GM19438 (cell line): ENCODE measurements around the gene NEK9.
"Not testable (repeated sequence)": the region's sequence is repeated elsewhere in the genome, so short reads cannot be mapped to it uniquely, and the experiment has no call there.

ENCODE experiments used
- ATAC-seq: cut with Tn5 transposase; IDR thresholded peaks from one replicate; pipeline ENCODE4 v1.9.1; 2021; ENCODE audit warnings: low read depth; ENCODE audit not compliant: unreplicated experiment

The NEK9 gene

DNA sequence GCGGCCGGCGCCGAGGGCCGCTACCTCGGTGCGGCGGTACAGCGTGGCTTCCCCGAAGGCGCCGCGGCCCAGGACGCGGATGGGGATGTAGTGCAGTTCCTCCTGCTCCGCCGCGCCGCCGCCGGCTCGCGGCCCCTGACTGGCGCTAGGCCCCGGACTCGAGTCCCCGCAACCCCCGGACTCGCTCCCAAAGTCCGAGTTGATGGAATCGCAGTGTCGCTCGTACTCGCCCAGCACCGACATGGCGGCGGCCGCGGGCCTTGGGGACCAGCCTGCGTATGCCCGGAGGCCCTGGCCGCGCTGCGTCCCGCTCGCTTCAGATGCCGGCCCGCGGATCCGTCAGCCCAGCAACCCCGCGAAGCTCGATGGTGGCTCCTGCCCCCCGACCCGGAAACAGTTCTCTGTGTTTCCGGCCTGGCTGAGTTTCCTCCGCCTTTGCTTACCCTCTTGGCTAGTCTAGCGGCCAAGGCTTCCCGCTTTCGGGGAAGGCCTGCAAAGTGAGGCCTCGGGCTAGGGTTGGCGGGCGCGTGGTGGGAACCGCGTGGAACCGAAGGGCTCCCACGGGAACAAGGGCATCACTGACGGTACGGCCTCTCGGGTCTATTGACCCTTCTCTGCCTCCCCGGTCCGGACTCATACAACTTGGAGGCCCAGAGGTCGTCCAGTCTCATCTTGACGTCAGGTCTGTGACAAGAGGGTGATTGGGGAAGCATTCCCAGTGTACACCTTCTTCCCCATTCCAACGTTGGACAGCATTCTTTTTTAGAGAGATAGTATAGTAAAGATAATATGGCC lies at the start of gene NEK9:
NEK9 (minus strand) TSS at position 370 of the 795 bp plus-strand sequence; CDS start at position 243, 127 bp downstream.
- ATAC-seq, result peak; percentile 89

DNA sequence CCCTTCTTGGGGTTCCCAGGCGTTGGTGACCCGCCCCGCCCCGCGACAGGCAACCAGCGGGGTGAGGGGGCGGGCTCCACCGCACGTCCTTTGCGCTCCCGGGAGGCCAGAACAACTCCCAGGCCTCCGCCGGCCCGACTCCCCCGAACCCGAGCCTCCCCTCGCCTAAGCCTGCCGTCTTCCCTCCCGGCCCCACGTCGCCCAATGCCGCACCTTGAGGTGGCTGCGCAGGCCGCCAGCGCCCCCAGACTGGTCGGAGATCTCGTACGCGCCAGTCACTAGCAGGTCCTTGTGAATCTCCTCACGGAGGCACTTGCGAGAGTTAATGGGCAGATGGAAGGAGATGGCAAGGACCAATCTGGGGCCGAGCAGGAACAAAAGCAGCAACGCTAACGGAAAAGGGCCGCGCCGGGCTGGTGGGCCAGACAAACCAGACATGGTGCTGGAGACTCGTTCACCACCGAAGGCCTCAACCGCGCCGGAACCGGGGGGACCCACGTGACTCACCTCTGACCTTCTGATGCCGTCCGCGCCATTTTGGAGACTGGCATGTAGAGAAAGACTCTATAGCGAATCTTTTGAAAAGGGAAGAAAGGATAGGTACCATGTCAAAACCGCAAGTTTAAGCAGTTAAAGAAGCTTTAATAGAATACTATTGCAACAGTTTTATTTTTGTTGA lies 49.4 kb upstream of the NEK9 start, which contains the start of gene TMED10:
TMED10 (minus strand) TSS at position 471 of the 679 bp plus-strand sequence; CDS start at position 438, 33 bp downstream.
- ATAC-seq, result peak; percentile 73

DNA sequence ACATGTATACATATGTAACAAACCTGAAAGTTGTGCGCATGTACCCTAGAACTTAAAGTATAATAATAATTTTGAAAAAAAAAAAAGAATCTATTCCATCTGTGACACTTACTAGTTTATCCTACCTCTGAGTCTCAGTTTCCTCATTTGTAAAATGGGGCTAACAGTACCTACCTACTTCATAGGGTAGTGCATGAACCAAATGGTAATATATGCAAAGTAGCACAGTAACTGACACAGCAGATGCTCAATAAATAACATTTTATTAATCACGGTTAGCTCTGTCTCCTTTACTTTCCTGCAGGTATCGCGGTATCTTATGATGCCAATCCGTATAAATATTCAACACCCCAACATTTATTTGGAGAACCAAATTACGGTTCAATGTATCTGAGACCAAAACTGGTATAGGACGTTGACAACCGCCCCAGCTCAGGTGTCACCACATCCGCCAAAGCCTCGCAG lies 48.9 kb upstream of the NEK9 start:
- ATAC-seq, result no peak

DNA sequence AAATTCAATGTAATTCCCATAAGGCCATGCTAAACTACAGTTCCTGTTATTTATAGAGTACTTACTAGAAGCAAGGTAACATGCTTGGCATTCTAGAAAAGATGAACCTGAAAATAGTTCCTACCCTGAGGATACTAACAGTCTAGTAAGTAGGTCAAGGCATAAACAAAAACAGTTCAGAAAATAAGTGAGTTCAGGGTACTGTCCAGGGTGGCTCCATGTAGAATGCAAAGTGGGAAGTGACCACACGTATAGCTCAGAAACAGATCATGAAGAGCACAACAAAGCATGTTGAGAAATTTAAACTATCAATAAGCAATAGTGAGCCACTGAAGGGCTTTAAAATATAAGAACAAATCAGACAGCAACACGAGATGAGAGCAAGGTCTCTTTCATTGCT lies 47.2 kb upstream of the NEK9 start:
- ATAC-seq, result no peak

DNA sequence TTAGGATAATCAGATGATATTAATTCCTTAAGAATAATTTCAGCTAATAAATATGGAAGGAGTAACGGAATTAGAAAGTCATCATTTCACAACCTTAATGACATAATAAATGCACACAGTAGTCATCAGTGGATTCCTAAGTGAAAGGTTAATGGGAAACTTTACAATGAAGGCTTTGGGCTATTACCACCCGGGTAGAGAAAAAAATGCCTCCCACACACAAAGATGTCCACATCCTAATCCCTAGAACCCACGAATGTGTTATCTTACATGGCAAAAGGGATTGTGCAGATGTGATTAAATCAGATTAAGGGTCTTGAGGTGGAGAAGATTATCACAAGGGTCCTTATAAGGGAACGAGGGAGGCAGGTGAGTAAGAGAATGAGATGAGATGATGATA lies 43.9 kb upstream of the NEK9 start:
- ATAC-seq, result no peak

DNA sequence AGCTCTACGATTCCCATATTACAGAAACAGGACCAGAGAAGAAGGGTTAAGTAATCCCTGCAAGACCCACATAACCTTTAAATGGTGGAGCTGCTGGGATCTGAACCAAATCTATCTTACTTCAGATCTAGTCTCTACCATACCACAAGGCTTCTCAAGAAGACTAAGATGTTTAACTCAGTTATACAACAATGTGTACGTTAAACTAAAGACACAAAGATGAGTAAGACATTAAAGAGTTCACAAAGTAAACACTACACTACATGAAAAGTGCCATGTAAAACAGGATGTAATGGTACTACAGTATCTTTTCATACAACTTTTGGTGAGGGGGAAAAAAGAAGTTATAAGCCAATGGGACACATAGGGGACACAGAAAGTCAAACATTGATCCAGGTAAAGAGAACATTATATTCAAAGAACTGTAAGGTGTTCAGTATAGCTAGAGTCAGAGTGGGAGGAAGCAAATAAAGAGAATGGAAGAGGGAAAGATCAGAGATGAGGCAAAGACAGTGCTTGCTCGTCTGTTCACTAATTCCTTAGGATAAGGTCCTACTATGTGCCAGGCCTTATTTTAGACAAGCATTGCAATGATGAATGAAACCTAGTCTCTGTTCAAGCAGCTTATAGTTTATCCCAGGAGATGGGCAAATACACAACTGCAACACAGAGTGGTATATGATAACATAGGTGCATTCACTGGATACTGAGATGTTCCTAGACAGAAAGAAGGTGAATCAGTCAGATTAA lies 41.9 kb upstream of the NEK9 start:
- no peak for ATAC-seq

DNA sequence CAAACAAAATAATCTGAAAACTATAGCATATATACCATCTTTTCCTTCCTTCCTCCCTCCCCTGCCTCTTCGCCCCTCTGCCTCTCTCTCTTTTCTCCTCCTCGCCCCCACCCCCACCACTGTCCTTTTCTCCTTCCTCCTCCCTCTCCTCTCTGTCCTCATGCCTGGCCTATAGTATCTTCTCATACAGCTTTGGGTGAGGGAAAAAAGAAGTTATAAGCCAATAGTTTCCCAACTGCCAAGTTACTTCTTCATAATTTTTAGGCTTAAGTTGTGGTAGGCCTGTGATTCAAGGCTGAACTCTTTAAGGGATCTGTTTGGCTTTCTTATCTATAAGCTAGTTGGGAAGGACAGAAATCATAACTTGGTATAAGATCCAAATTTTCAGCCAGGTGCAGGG lies 40.5 kb upstream of the NEK9 start:
- ATAC-seq, result no peak

DNA sequence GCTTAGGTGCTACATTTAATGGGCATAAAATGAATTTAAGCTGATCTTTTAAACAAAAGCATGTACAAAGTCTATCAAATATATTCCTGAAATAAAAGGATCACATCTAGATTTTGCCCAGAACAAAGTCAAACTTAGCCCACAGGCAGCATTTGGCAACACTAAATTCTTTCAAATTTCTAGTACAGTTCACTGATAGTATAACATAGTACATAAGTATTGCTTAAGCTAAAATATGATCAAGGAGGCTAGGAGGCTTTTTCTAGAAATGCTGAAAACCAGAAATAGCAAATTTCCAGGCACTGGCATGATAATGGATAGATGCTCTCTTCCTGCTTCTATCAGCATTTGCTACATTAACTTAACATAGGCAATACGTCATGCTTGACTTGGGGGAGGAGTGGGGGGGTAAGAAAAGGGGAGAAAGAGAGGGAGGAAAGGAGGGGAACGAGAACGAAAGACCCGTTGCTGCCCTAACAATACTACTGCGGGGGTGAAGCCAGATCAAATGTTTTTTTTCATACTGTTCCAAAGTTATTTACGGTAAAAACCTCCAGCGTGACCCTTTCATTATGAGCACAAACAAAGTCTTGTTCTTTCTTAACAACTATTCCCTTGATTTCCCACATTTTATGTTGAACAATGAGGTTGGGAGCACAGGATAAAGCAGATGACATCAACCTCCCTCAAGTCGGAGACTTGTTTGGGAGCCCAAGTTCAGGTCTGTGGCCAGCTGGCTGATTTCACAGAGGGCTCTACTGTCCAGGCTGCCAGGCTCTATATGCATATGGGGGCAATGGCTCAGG lies 38.9 kb upstream of the NEK9 start:
- no peak for ATAC-seq

DNA sequence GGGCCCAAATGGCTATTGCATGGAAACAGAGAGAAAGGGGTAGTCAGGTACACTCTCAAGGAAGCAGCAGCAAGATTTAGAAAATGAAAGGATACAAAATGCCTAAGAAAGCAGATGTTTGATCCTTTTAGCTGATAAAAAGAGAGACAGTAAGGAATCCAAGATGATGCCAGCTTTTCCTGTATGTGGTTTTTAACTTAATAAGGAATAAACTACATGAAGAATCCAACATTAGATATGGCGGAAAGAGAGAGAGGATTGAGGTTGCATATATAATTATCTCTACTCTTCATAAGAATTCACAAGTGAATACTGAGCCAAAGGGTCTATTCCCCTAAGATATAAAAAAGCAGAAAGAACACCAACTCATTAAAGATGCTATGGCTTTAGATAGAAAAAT lies 38.0 kb upstream of the NEK9 start:
- no peak for ATAC-seq

DNA sequence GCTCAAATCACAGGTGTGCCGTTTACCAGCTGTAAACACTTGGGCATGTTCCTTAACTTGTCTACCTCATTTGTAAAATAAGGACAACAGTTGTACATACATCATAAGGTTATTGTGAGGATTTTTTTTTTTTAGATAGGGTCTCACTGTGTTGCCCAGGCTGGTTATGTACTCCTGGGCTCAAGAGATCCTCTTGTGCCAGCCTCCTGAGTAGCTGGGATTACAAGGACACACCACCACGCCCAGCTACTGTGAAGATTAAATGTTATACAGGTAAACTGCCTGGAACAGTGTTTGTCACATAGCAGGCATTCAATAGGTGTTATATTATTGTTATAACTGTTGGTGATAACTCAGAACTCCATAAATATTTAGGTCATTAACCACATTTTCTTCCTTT lies 36.8 kb upstream of the NEK9 start:
- no peak for ATAC-seq

DNA sequence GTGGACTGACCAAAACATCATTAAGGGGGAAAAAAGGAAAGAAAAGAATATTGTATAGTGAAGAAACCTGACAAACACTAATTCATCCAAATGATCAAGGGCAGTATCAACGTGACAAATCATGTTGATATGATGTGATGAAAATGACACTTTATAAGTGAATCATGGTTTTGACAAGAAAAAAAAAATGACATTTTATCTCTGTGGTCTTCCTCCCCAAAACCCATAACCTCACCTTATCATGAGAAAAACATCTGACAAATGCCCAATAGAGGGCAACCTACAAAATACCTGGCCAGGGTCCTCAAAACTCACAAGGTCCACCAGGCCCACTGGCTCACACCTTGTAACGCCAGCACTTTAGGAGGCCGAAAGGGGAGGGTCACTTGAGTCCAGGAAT lies 35.8 kb upstream of the NEK9 start:
- no peak for ATAC-seq

DNA sequence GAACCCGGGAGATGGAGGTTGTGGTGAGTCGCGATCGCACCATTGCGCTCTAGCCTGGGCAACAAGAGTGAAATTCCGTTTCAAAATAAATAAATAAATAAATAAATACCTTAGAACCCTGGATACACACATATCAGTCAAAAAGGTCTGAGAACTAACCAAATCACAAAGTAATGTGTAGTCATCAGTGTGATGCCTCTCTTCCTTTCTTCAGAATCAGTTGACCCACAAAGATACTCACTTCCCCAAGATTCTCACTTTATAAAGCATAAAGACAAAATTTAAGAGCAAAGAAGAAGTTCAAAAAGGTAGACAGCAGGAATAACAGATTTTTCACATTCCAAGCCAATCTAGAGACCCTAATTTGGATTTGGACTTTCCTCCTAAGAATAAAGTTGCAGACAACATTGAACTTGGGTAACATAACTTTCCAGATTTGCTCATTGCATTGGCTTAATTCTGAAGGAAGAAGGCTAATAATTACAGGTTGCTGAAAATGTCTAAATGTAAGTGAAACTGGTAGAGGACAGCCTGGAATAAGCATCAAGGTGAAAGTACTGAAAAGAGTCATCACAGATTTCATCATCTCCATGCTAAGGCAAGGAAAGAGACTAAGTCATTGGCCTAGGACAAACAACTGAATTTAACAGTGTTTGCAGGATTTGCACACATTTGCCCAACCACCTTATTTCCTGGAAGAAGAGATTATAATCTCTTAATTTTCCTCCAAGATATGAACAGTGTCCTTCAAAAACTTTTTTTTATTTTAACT lies 32.2 kb upstream of the NEK9 start:
- peak; percentile 80 for ATAC-seq

DNA sequence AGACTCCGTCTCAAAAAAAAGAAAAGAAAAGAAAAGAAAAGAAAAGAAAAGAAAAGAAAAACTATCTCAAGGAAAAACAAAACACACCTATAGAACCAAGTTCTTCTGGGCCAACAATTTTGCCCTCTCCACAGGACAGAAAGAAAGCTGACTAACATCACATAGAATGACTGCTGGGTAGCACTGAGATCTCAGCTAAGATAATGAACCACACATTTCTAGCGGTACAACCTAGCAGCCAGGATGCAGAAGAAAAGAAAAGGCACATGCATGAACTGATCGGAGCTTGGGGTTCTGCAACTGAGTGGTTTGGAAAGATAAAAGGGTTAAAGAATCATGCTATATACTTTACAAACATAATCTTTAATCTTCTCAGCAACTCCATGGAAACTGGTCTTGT lies 30.1 kb upstream of the NEK9 start:
- no peak for ATAC-seq

DNA sequence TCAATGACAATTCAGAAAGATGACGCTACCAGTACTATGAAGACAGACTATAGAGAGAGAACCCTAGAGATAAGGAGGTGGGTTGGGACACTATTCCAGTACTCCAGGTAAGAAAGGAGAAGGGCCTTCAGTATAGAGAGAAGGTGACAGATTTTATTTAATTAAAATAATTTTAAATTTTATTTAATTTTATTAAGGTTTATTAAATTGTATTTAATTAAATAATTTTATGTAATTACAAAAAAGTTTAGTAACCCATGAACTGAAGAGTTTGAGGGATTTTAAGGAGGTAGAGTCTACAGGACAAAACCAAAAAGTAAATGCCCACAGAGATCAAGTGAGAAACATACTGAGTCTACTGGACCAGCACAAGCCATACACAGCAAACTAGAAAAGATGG lies 29.3 kb upstream of the NEK9 start:
- ATAC-seq, result no peak

DNA sequence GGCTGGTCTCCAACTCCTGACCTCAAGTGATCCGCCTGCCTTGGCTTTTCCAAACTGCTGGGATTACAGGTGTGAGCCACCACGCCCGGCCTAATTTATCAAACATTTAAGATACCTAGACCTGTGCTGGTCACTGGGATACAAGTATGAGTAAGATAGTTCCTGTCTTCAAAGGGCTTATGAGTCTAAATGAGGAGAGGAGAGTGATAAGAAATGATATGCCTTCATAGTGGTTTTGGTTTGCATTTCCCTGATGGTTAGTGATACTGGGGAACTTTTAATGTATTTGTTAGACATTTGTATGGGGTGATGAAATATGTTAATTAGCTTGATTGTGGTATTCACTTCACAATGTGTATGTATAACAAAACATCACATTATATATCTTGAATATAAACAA lies 28.3 kb upstream of the NEK9 start:
- no peak for ATAC-seq

DNA sequence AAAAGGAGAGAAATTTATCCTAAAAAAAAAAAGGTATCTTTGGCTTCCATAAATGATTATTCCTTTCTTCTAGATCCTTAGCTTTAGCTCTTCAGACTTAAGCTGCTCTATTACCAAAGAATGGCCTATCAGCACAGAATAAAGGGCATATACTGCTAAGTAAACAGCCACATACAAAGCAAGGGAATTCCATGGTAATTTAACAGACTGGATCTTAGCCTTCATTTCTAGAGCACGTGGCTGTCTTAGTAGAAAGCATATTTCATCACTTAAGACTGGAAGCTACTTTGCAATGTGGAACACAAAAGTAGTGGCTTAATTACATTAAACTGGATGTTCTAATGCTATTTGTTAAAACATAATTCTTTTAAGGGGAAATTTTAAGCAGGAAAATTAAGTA lies 26.4 kb upstream of the NEK9 start:
- no peak for ATAC-seq

DNA sequence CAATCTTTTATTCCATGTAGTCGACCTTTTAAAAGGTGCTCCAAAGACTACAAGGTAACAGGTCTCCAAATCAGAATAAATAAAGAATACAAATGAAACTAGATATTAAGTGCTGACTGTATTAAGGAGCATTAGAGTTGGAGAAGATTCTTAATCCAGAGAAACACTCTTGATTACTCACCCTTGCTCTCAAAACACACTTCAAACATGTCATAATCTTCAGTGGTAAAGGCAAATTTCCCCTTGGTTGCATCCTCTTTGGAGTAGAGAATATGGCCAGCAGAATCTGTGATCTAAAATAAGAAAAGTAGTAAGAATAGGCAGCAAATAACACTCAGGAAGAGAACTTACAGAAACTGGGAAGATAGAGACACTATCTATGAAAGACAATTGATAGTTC lies 25.0 kb upstream of the NEK9 start:
- ATAC-seq, result no peak

DNA sequence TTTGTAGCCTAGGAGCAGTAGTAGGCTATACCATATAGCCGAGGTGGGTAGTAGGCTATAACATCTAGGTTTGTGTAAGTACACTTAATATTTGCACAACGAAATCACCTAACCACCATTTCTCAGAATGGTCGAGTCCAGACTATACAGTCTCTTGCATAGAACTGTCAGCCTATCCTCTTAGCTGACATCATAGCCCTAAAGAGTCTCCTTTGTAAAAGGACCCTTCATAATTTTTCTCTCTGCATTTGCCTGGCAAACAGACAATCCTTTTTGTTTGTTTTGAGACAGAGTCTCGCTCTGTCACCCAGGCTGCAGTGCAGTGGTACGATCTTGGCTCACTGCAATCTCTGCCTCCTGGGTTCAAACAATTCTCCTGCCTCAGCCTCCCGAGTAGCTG lies 23.8 kb upstream of the NEK9 start:
- ATAC-seq, result not testable (repeated sequence)

DNA sequence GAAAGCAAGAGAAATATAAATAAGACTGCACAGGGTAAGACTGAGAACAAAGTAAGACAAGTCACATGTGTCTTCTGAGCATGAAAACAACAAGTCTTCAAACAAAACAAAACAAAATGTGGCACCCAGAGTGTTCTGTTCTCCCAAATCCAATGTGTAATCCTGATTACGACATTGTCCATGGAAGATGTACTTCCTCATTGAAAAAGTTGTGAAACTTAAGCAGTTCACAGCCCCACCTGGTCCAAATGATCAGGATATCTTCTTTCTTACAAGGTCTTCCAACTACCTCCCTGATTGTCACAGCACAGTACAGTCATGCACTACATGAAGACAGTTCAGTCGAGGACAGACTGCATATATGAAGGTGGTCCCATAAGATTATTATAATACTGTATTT lies 23.3 kb upstream of the NEK9 start:
- no peak for ATAC-seq
